GM18505 (cell line): ENCODE data around the gene SCN3A.

ENCODE experiments used
- ATAC-seq: cut with Tn5 transposase; IDR thresholded peaks from one replicate; pipeline ENCODE4 v1.9.1; 2021; ENCODE audit not compliant: unreplicated experiment
- POLR2A ChIP-seq: IDR thresholded peaks from 4 replicates; pipeline ENCODE4 v1.6.1; 2011; ENCODE audit warnings: borderline replicate concordance; ENCODE audit not compliant: insufficient read depth, insufficient read length; ENCODE audit errors: extremely low read depth

Gene SCN3A

DNA sequence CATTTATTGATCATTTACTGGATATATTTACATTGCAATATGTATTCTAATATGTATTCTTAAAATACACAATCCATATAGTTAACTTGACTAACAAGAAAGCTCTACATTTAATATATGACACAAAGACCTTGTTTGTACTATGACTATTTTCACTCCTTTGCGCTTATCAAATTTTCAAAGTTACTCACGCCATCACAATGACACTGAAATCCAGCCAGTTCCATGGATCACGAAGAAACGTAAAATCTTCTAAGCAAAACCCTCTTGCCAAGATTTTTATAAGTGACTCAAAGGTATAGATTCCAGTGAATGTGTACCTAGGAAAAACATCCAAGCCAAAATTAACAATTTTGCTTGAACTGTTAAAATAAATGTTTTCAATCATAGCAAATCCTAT lies 39.6 kb downstream of the SCN3A start:
- ATAC-seq, result no peak
- TF ChIP-seq POLR2A, result no peak

DNA sequence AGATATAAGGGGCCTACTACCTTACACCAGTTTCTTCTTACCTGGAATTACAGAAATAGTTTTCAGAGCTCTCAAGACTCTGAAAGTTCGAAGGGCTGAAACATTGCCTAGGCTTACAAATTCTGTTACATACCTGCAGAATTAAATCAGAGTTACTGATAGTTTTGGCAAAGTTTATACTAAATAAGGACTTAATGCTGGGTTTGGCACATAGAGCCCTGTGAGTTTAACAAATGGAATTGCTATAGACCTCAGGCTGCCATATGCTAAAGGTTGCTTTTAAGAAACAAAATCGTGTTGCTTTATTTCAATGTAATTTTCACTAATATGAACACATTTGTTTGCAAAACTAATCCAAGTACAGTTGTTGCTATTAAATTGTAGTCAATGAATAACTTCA lies 40.1 kb downstream of the SCN3A start:
- no peak for TF ChIP-seq POLR2A
- no peak for ATAC-seq

DNA sequence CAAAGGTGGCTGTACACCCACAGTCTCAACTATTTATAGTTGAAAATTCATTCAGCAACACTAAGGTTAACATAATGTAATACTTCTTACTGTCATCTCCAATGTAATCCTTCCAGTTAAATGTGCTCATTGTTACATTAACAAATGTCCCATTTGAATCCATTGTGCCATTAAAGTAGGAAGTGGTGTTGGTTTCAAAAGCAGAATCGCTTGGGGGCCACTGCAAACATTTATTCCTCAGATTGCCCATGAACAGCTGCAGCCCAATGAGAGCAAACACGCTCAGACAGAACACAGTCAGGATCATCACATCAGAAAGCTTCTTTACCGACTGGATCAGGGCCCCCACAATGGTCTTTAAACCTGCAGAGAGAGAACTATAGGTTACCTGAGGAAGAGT lies 41.4 kb downstream of the SCN3A start:
- no peak for ATAC-seq
- TF ChIP-seq POLR2A, result no peak

DNA sequence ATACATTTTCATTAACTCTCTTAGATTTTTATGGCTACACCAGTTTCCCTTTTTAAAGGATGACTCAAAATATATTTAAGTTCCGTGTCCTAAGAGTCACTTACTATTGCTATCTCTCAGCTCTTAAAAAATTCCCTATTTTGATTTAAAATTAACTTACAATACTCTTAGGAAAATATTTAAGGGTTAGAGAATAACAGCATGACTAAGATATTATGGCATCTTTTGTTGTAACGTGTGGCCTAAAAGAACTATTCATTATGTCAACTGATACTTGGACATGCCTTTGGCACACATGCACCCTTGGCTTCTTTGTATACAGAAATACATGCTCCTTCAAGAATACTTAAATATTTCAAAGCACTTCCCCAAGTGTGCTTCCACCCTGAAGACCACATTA lies 42.3 kb downstream of the SCN3A start:
- TF ChIP-seq POLR2A, result no peak
- no peak for ATAC-seq

DNA sequence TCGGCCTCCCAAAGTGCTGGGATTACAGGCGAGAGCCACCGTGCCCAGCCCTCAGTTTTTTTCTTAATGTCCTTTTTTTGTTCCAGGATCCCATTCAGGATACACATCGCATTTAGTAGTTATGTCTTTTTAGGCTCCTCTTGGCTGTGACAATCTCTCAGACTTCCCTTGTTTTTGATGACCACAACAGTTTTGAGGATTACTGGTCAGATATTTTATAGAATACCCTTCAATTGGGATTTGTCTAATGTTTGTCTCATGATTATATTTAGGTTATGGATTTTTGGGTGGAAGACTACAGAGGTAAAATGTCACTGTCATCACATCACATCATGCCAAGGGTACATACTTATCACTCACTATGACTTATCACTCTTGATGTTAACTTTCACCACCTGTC lies 46.7 kb downstream of the SCN3A start:
- TF ChIP-seq POLR2A, result no peak
- no peak for ATAC-seq

DNA sequence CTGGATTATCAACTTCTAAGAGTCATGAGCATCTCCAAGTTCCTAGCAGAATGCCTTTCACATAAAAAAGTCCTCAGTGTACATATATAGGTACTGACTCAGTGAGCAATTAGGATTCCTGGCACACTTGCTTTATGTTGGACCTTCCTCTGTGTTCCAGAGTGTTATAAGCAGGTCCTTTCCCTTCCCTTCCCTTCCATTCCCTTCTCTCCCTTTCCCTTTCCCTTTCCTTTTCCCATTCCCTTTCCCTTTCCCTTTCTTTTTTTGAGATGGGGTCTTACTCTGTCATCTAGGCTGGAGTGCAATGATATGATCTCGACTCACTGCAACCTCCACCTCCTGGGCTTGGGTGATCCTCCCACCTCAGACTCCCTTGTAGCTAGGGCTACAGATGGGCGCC lies 48.7 kb downstream of the SCN3A start:
- ATAC-seq, result no peak
- TF ChIP-seq POLR2A, result no peak

DNA sequence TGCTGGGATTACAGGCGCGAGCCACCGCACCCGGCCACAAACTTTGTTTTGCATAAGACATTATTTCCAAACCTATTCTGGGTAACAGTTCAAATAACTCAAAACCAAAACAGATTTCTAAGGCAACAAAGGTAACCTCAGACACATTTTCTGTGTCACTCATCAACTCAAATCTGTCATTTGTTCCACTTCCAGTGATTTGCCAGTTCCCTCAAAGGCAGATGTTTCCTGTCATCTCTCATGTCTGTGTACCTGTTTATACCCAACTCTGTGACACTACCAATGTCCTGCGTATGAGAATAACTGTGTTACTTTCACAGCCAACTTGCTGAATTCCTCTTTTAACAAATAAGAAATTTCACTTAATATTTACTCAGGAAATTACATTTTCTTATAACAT lies 54.4 kb downstream of the SCN3A start:
- no peak for TF ChIP-seq POLR2A
- ATAC-seq, result peak; percentile 85

DNA sequence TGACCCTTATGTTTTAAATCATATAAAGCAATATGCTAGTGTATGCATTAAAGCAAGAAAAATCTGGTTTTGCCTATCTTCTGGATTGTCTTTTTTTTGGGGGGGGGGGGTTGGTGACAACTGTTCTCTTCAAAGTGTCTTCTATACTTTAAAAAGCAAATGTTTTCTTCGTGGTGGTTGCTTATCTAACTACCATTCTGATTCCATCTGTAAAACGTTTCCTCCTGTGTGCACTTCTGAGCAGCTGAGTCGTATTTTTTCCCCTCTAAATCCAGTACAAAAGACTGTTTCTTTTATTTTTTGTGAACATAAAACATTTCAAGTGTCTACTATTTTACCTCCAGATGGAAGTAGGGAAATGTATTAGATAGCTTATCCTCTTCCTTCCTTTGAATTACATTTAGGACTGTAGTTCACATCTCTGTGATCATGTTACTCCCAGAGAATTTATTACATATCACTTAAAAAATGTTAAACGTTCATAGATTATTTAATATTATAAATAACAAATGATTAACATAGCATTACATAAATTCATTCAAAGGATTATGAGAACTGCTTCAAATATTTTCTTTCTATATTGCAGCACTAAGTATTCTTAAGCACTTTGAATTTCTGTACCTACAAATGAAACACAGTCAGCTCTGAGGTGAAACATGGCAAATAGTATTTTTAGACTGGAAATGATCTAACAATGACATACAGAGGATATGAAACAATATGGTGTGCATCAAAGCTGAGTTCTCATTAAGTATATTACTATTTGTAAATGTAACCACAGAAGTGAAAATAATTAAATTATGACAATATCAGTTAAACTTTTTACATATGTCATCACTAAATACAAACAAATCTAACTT lies 56.4 kb downstream of the SCN3A start:
- TF ChIP-seq POLR2A, result no peak
- ATAC-seq, result no peak

DNA sequence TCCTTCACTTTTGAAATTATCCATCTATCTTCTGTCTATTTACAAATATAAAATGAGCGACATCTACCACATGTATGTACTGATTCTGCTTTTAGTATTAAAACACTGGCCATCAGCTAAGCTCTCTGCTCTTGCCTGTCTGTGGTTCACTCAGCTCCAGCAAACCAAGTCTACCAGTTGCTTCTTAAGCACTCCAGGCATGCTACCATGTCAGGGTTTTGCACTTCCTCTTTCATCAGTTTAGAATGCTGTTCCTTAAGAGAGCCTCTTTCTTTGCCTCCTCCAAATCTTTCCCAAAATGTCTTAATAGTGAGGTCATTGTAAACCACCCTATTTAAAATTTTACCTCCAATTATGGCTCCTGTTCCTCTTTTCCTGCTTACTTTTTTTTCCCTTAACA lies 59.5 kb downstream of the SCN3A start:
- TF ChIP-seq POLR2A, result no peak
- peak; percentile 81 for ATAC-seq

DNA sequence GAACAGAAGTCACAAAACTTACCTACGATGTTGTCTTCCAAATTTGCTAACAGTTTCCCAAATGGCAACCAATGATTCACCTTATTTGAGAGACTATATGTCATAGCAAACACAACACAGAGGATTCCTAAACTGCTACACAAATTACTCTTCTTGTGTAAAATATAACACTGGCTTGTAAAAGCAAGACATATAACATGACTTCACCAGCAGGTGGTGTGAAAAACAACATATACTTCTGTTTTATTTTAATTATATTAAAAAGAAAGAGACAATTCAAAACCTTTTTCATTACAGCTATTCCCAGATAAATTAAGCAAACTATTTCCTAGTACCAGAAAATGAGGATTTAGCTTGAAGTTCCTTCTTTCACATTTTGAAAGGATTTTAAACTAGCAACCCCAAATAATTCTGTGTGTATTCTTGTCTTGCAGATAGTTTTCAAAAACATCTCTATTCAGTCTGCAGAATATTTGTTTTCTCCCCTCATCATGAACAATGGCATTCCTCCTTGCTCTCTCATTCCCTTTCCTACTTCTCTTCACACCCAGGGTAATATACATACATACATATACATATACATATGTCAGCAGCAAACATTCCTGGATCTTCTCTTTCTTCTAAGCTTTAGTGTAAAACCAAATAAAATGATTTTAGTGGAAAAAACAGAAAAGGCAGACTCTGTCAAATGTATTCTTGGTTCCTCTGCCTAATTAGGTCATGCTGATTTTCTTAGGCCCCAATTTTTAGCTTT lies 62.1 kb downstream of the SCN3A start:
- no peak for TF ChIP-seq POLR2A

DNA sequence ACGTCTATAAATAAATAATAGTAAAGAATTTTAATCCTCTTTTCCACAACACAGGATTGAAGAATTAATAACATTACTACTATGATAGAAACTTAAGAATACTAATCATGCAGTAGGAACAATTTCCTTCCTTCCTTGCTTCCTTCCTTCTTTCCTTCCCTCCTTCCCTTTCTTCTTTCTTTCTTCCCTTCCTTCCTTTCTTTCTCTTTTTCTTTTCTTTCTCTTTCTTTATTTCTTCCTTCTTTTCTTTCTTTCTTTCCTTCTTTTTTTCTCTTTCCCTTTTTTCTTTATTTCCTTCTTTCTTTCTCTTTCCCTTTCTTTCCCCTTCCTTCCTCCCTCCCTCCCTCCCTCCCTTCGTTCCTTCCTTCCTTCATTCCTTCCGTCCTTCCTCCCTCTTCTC lies 77.6 kb downstream of the SCN3A start:
- TF ChIP-seq POLR2A, result no peak
- no peak for ATAC-seq

More for the DNA sequence above, 62.1 kb downstream of the SCN3A start:
- ATAC-seq, result no peak

DNA sequence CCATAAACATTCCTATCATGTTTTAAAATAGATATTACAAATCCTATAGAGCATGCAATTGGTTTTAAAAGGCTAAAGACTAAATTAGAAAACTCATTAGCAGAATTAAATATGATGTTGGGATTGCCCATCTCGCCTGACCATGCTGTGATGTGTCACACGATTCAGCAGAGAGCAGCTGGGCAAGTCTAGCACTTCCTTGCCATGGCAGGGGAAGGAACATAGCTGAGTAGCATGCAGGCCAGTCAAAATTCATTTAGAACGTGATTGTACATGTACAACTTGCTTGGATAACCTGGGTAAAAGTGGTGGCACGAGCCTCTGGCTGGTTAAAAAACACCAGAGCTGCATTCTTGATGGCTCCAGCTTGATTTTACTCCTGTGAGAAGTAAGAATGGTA lies 81.3 kb downstream of the SCN3A start:
- no peak for ATAC-seq

DNA sequence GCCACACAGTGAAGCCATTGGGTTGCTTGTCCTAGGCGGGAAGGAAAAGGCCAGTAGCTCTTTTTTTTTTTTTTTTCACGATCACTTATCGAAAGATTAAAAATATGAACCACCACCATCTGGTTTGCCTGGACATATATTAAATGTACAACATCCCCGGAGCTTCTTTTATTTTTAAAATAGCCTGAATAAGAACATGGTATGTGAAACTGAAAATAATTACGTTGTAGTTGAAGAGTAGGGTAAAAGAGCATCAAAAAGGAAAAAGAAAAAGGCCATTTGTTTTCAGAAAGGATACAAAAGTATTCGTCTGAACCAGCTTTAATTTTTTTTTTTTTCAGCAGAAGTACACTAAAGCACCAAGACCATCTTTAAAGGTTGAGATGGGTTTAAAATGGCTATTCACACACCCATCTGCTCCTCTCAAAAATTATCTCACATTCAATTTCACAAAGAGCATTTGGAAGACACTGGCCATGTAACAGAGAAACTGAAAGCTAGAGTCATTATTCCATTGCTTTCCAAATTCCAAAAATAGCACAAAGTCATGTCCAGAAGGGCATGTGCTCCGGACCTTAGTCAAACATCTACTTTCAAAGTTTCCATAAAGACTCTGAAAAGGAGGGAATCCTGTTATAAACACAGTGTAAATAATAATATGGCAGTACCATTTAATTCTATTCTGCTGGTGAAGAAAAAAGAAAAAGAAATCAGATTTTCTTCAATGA lies 82.9 kb downstream of the SCN3A start:
- ATAC-seq, result no peak
- no peak for TF ChIP-seq POLR2A

More for the DNA sequence above, 81.3 kb downstream of the SCN3A start:
- no peak for TF ChIP-seq POLR2A
